GM21447 (cell line): ENCODE results near the gene TMEM134.

ENCODE experiments used
- ATAC-seq: cut with Tn5 transposase; IDR thresholded peaks from one replicate; pipeline ENCODE4 v1.9.1; 2021; ENCODE audit not compliant: unreplicated experiment

Gene TMEM134

GRCh38 chr11:67500831-67501715, 32.0 kb upstream of the TMEM134 start:
- ATAC-seq: no peak

GRCh38 chr11:67500484-67500821, 31.4 kb upstream of the TMEM134 start:
- ATAC-seq: no peak

GRCh38 chr11:67499808-67500483, 30.9 kb upstream of the TMEM134 start:
- ATAC-seq: no peak

- ATAC-seq: no peak
Measured at GRCh38 chr11:67498544-67498972, 29.5 kb upstream of the TMEM134 start.

- ATAC-seq: no peak
Measured at GRCh38 chr11:67497656-67498291, 28.7 kb upstream of the TMEM134 start.

- ATAC-seq: no peak
Measured at GRCh38 chr11:67496113-67496512, 27.1 kb upstream of the TMEM134 start.

GRCh38 chr11:67495234-67496005, 26.4 kb upstream of the TMEM134 start:
- no peak for ATAC-seq

- no peak for ATAC-seq
Measured at GRCh38 chr11:67494371-67495233, 25.6 kb upstream of the TMEM134 start.

- ATAC-seq: no peak
Measured at GRCh38 chr11:67493548-67494370, 24.7 kb upstream of the TMEM134 start.

GRCh38 chr11:67492801-67493547, 23.9 kb upstream of the TMEM134 start:
- no peak for ATAC-seq

- ATAC-seq: no peak
Measured at GRCh38 chr11:67492069-67492727, 23.1 kb upstream of the TMEM134 start.

GRCh38 chr11:67491276-67492068, 22.4 kb upstream of the TMEM134 start:
- no peak for ATAC-seq

GRCh38 chr11:67490727-67491065, 21.6 kb upstream of the TMEM134 start:
- no peak for ATAC-seq

GRCh38 chr11:67489885-67490726, 21.1 kb upstream of the TMEM134 start:
- no peak for ATAC-seq

GRCh38 chr11:67489203-67489884, 20.3 kb upstream of the TMEM134 start:
- no peak for ATAC-seq
